HG03432 (cell line): ENCODE measurements around the gene EIPR1.

Source experiments
- ATAC-seq: cut with Tn5 transposase; IDR thresholded peaks from one replicate; pipeline ENCODE4 v1.9.1; 2021; ENCODE audit warnings: mild to moderate bottlenecking, moderate library complexity; ENCODE audit not compliant: unreplicated experiment

The EIPR1 gene

GRCh38 chr2:3277748-3278520 is 99.7 kb downstream of the EIPR1 start:
- no peak for ATAC-seq

- ATAC-seq: no peak
These were observed 100.4 kb downstream of the EIPR1 start for GRCh38 chr2:3277050-3277747.

GRCh38 chr2:3272761-3273160 is 104.9 kb downstream of the EIPR1 start:
- ATAC-seq: no peak

DNA sequence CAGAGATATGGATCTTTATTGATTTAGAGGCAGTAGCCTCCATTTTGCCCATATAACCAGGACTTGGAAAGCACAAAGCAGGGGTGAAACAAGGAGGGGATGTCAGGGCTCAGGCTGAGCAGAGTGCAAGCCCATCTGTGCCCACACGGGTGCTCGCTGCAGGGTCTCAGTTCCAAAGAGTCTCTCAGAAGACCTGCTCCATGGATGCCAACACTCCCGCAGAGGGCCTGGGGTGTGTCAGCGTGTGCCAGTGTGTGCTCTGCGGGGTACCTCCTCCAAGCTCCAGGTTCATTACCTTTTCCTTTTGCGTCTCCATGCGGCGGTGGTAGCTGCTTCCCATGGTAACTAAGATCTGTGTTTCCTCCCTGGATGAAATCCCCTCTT is 107.5 kb downstream of the EIPR1 start:
- no peak for ATAC-seq

DNA sequence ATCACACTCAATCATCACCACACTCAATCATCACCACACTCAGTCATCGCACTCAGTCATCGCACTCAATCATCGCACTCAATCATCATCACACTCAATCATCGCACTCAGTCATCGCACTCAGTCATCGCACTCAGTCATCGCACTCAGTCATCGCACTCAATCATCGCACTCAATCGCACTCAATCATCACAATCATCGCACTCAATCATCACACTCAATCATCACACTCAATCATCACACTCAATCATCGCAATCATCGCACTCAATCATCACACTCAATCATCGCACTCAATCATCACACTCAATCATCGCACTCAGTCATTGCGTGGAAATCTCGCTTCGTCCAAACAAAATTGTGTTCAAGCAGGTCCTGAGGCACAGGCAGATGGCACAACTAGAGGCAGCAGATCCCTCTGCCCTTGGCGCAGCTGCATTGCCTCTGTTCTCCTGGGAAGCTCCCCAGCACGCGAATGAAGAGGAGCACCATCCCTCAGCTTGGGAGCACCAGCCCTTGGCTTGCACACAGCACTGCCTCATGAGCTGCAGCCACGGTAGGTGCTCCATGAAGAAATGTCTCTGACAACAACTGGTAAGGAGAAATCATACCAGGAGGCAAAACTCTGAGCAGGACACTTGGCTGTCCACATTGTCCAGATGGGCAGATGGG is 108.1 kb downstream of the EIPR1 start:
- no peak for ATAC-seq

- no peak for ATAC-seq
These were observed 109.0 kb downstream of the EIPR1 start for GRCh38 chr2:3268705-3269029.

DNA sequence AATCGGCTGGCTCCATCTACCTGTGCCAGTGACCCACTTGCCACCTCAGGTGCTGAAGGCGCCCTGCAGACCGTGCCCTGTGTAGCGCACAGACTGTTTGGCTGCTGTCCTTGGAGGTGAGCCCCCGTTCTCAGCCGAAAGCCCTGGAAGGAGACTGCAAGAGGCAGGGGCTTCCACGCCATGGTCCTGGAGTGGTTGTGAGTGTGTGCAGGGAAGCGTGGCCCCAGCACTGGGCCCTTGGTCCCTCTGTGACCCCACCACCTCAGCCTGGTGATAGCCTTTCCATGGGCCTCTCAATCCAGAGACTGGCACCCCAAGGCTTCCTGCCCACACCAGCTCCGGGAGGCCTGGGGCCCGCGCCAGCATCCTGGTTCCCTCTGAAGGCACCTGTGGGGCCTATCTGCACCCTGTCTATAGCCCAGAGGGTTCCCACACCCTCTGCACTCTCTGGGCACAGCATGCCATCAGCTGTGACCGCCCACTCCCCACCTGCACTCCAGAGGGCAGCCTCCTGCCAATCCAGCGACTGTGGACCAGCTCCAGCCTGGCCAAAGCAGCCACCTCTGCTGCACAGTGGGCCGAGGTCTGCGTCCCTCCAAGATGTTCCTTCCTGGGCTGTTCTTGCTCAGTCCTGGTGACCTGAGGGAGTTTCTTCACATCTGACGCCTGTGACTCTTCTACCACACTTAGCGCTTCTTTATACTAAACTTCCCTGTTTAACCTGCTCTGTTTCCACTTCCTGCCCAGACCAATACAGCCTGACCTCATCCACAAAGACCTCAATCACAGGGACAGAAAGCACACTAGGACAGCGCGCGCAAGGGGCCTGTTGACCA is 109.5 kb downstream of the EIPR1 start:
- ATAC-seq: no peak

- ATAC-seq: no peak
These were observed 110.4 kb downstream of the EIPR1 start for GRCh38 chr2:3266925-3267867.

DNA sequence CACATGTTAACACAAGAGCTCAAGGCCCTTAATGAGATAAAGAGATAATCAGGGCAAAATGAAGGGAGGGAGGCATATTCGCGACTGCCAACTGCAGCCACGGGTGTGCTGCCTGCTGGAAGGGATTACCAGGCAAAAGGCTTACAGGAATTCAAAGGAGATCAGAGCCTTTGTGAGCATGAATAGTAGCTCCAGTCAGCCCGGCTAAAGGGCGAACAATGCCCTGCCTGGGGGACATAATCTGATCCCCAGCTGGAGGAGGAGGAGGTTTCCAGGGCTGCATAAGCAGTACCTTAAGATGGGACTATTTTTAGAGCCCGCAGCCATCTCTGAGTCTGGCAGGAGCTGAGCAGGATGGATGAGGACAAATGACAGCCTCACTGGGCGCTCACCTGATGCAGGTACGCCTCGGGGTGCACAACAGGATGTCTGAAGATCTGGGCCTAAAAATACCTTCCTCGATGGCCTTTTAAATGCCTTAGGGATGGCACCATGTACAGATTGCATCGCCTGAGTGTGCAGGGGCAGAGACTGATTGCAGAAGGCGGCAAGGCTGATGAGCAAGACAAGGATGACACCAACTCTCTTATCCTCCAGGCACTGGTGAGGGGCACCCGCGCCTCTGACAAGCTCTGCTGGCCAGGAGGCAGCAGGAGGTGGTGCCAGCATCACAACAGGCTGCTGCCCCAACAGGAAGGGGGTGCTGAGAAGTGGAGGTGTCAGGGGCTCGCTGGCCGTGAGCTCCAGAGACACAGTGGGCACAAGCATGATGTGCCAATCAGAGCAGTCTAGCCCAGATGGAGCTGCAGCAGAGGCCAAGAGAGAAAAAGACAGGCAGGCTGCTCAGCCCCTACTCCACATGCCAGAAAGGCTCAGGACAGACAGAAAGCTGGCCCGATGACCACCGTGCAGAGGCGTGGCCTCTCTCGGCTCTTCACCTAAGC is 111.4 kb downstream of the EIPR1 start:
- ATAC-seq: no peak

DNA sequence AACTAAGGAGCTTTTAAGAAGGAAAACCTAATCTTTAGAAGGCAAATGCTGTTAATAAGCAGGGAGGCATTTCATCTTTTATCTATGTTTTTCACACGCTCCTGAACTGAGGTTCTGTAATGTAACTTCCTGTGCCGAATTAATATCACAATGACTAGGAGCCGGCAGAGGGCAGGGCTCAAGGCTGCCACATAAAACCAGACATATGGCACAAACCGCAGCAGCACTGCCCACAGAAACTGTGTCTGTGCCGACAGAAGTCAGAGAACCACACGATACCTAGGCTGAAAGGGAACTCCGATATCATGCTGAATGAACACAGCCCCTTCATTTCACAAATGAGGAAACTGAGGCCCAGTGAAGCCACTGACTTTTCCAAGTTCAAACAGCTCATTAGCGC is 112.1 kb downstream of the EIPR1 start:
- ATAC-seq: no peak

DNA sequence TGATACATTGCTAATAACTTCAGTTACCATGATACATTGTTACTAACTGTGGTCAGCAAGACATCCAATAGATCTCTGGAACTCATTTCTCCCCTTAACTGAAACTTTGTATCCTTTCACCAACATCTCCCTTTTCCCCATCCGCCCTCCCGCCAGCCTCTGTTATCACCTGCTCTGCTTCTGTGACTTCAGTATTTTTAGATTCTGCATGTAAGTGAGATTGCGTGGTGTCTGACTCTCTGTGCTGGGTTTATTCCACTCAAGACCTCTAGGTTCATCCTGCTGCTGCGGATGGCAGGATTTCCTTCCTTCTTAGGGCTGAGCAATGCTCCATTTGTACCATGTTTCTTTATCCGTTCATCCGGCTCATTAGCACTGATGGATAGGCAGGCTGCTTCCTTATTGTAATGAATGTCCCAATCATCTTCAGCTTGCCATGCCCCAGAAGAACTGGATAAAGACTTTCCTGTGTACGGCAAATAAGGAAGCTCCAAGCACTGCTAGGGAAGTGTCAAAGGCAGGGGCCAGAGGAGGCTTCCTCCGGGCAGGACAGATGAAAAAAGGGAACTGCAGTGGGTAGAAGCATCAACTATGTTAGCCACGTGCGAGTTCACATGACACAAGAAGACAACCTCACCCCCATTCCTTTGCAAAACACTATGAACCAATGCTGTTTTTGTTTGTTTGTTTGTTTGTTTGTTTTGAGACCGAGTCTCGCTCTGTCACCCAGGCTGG is 113.4 kb downstream of the EIPR1 start:
- no peak for ATAC-seq

- no peak for ATAC-seq
These were observed 114.1 kb downstream of the EIPR1 start for GRCh38 chr2:3263487-3263886.

- ATAC-seq: no peak
These were observed 114.9 kb downstream of the EIPR1 start for GRCh38 chr2:3262437-3263388.

DNA sequence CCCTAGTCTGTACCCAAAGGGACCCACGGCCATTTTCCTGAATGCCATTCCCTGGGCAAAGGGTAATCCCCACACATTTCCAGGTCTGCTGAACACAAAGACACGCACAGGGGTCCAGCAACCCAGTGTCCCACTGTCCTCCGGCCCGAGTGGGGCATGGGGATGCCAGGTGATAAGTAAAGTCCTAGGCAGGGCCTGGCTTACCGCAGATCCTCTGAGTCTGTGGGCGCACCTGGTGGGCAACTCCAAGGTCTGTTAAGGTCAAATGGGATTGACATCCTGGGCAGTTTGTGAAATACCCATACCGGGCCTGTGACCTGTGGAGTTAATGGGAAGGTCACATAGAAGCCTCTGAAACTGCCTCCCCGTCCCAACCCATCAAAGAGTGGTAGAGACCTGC is 116.1 kb downstream of the EIPR1 start:
- no peak for ATAC-seq

DNA sequence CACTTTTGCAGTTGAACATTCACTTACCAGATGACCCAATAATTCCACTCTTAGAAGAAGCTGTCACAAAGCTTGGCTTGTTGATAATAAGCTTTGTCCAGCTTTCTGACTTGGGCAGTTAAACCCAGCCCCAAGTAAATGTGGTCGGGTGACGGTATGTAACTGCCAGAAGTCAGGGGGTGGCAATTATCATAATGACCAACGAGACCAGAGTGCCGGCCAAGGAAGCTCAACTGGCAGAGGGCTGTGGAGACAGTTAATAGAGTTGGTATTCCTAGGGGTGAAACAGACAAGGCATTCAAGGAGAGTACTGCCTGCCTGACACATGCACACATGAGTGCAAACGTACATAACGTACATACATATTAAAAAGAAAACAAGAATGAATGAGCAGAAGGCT is 116.7 kb downstream of the EIPR1 start:
- no peak for ATAC-seq

- ATAC-seq: no peak
These were observed 119.8 kb downstream of the EIPR1 start for GRCh38 chr2:3257826-3258225.

DNA sequence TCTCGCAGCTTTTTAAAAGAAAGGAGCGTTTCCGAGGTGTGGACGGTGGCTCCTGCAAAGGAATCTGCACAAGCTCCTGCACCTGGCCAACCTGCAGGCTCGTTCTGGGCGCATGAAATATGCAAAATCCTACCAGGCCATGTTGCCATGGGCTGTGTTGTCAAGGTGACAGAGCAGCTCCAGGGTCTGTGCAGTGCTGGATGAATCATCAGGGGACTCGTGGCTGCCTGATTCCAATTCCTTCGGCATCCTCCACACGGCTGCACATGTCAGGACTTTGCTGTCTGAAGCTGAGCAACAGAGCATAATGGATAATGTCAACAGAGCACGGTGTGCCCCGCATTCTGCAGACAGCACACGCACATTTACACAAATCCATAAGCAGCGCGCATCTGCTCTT is 120.5 kb downstream of the EIPR1 start:
- ATAC-seq: no peak
